Heart left ventricle (tissue), 16 donors: ENCODE results near the gene NCK2. TPM values are rescaled to one million over a fixed set of nuclear protein-coding genes. Genes with fewer than 3 reads are reported as not detected.
A peak's percentile ranks its signal among the peaks of the same experiment; 100 is the strongest.
"Not testable (repeated sequence)": the region's sequence is repeated elsewhere in the genome, so short reads cannot be mapped to it uniquely, and the experiment has no call there.

Experiments used
- ATAC-seq, 4 donors: fragments of 200-7000 bp; cut with Tn5 transposase; one replicate each; pipeline ENCODE4 v1.9.1; 2020 to 2022; ENCODE audit warnings: moderate library complexity in 4 of 4, mild to moderate bottlenecking in 3 of 4, moderate number of reproducible peaks in 1 of 4
- DNase-seq, 5 donors: peaks; one replicate each; pipeline ENCODE4 v3.0.0-alpha.2; 2020
- H3K27ac ChIP-seq, 12 donors: fragments of 200-600 bp; sonication (generic) in 4 of 12; one replicate each; pipeline versions ENCODE4 v1.5.0 to v1.8.0; 2016 to 2022; ENCODE audit warnings: mild to moderate bottlenecking in 2 of 12
- H3K27me3 ChIP-seq, 9 donors: fragments of 200-600 bp; sonication (generic) in 2 of 9; one replicate each; pipeline versions ENCODE4 v1.5.1 to v1.8.0; 2016 to 2022; ENCODE audit warnings: mild to moderate bottlenecking in 3 of 9
- H3K36me3 ChIP-seq, 9 donors: fragments of 200-600 bp; sonication (generic) in 2 of 9; one replicate each; pipeline versions ENCODE4 v1.5.0 to v1.8.0; 2018 to 2022; ENCODE audit warnings: mild to moderate bottlenecking in 2 of 9
- H3K4me1 ChIP-seq, 12 donors: fragments of 200-600 bp; sonication (generic) in 4 of 12; one replicate each; pipeline versions ENCODE4 v1.5.0 to v1.8.0; 2016 to 2022; ENCODE audit warnings: mild to moderate bottlenecking in 3 of 12
- H3K4me3 ChIP-seq, 12 donors: fragments of 200-600 bp; sonication (generic) in 4 of 12; one replicate each; pipeline versions ENCODE4 v1.5.0 to v1.8.0; 2017 to 2022; ENCODE audit warnings: mild to moderate bottlenecking in 9 of 12, moderate library complexity in 4 of 12
- H3K9me3 ChIP-seq, 12 donors: fragments of 200-600 bp; sonication (generic) in 4 of 12; one replicate each; pipeline versions ENCODE4 v1.5.0 to v1.8.0; 2016 to 2022; ENCODE audit warnings: mild to moderate bottlenecking in 1 of 12
- CTCF ChIP-seq, 12 donors: fragments of 200-600 bp; sonication (generic) in 4 of 12; IDR thresholded peaks; one replicate each; pipeline versions ENCODE4 v1.5.0 to v1.8.0; 2018 to 2022; ENCODE audit warnings: antibody characterized with exemption in 12 of 12, mild to moderate bottlenecking in 5 of 12
- POLR2A ChIP-seq, 2 donors: fragments of 450-650 bp; IDR thresholded peaks; one replicate each; pipeline ENCODE4 v1.6.1; 2017; ENCODE audit warnings: antibody characterized with exemption in 2 of 2, mild to moderate bottlenecking in 2 of 2, moderate library complexity in 2 of 2
- WGBS, 4 donors: extraction: QIAGEN DNeasy Blood & Tissue Kit in 2 of 4; methylation state at CpG; one replicate each; pipeline versions ENCODE4 v1.1.5 to v1.1.7; 2013 to 2018; 5-methylcytosine and 5-hydroxymethylcytosine counted together
- intact Hi-C, 10 donors: fragments of 100-400 bp; cut with DNase I; formaldehyde crosslinking; loops; one replicate each; pipeline versions ENCODE4 v1.11.1 to v1.14.2; 2022
- polyA plus RNA-seq, 2 donors: library from polyadenylated mRNA; stranded (reverse); fragments of 200-250 nt; gene quantifications; one replicate each; pipeline ENCODE4 v1.2.3, GENCODE V29; 2013
- total RNA-seq, 9 donors: library from RNA; depleted of rRNA in 2 of 9; stranded (reverse); fragments of >200 nt in 2 of 9; fragmentation: NEBNext Ultra II Directional in 3 of 9; extraction: Animal tissue kit (Norgen Biotek cat#: 25700) in 3 of 9; gene quantifications; one replicate each; pipeline versions ENCODE4 v1.1.0 to v1.2.4, GENCODE V29; 2016 to 2023
- donor health status: ischemic (EF 13 %, LVEDD 7.1; RV severe dilation, severe dysfunction).
- donor health status: healthy with polysubstance abuse.
- donor health status: DM: no; HTN: yes; CAD: no.
- donor health status: DM: no; HTN: no; CAD: no.
- donor health status: ischemic (EF 25% LVEDD 6.9; RV normal size, moderate dysfunction).
- donor health status: ischemic (EF 25% LVEDD 5.7; RV mildly dilated, moderate dysfunction).
- donor health status: healthy.
- donor health status: DM: yes; HTN: yes; CAD: no.
- donor health status: ischemic (EF 35%, LVEDD 5.7; RV mildly dilated, moderate dysfunction).
- donor health status: nonischemic (EF 11% LVEDD 7.7; RV severe dilation, severe dysfunction).
- donor health status: DM: yes; HTN: yes; CAD: no.
- donor health status: PGD.
- donor health status: ischemic (EF 29% LVEDD 5.4; RV normal size, mild dysfunction).
- donor health status: nonischemic (EF 23%, LVEDD 6.1; RV moderate dilation, normal function).

NCK2 gene
- total and polyA plus RNA-seq, 11 donors, result 22.6 to 54.2 (median 33.4) TPM

DNA sequence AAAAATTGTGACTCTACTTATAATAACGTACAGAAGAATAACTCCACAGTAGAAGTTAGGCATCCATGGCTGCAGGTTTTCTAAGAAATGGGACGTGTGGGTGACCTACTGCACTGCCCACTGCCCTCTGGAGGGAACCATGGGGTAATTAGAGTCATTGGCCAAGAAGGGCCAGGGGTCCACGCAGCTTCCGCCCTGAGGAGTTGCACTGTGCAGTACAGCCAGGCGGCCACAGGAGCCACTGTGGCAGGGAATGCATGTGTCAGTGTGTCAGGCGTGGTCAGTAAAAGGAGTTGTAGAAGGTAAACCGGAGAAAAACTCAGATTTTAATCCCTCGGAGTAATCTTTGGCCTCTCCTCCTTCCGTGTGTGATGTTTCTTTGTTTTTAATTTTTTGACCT lies 24.8 kb downstream of the NCK2 start:
- ATAC-seq (no peak), DNase-seq (no peak)
- peaks cover 9 to 47% (median 31%) of the 10 kb centered on the region in 12 donors for H3K4me1 ChIP-seq
- TF ChIP-seq POLR2A (IDR thresholded peaks at IDR 0.05), result no peak
- peak in 1 of 12 donors; percentile 11 for TF ChIP-seq CTCF (IDR thresholded peaks at IDR 0.05)
- peak overlapping the region in 1 of 12 donors; percentile 4 for H3K27ac ChIP-seq
- 80 to 90% (median 87%) methylated on average over 9 of the region's 9 CpGs for WGBS, 4 donors
- intact Hi-C loops, result no loop called here
- H3K4me3 ChIP-seq, result no peak overlapping the region
- no peaks in the 10 kb centered on the region for H3K27me3 ChIP-seq
- H3K36me3 ChIP-seq, result peaks cover 0 to 22% (median 0%) of the 10 kb centered on the region in 9 donors
- peaks cover 0 to 8% (median 0%) of the 10 kb centered on the region in 12 donors for H3K9me3 ChIP-seq

GRCh38 chr2:105770149-105770548 lies 25.4 kb downstream of the NCK2 start:
- H3K9me3 ChIP-seq, result peaks cover 0 to 8% (median 0%) of the 10 kb centered on the region in 12 donors
- peaks cover 9 to 53% (median 35%) of the 10 kb centered on the region in 12 donors for H3K4me1 ChIP-seq
- DNase-seq, result no peak
- WGBS, 4 donors, result 95 to 100% (median 100%) methylated on average over 1 of the region's 1 CpG
- no peak overlapping the region for H3K27ac ChIP-seq
- intact Hi-C loops, result loop anchor here in 1 of 10 donors (2.0 kb wide), 1 partner anchor 21 kb away; no protein-coding TSS in a partner anchor
- no peaks in the 10 kb centered on the region for H3K27me3 ChIP-seq
- TF ChIP-seq CTCF (IDR thresholded peaks at IDR 0.05), result no peak
- ATAC-seq, result no peak
- H3K4me3 ChIP-seq, result no peak overlapping the region
- H3K36me3 ChIP-seq, result peaks cover 0 to 22% (median 0%) of the 10 kb centered on the region in 9 donors

- Histone ChIP-seq H3K27ac (peak overlapping the region; percentile 36 to 73 (median 49)), H3K4me1 (peaks cover 11 to 64% (median 46%) of the 10 kb centered on the region in 12 donors), H3K36me3 (peaks cover 0 to 22% (median 0%) of the 10 kb centered on the region in 9 donors)
- intact Hi-C loops, result loop anchor here in 1 of 10 donors (2.0 kb wide), 1 partner anchor 22 kb away; no protein-coding TSS in a partner anchor
- DNase-seq, H3K27me3 ChIP-seq, H3K4me3 ChIP-seq, H3K9me3 ChIP-seq, ATAC-seq: not testable (repeated sequence)
- whole genome bisulfite sequencing, 4 donors, result 77 to 88% (median 85%) methylated on average over 7 of the region's 7 CpGs
These were observed 26.6 kb downstream of the NCK2 start for GRCh38 chr2:105771291-105771690.

DNA sequence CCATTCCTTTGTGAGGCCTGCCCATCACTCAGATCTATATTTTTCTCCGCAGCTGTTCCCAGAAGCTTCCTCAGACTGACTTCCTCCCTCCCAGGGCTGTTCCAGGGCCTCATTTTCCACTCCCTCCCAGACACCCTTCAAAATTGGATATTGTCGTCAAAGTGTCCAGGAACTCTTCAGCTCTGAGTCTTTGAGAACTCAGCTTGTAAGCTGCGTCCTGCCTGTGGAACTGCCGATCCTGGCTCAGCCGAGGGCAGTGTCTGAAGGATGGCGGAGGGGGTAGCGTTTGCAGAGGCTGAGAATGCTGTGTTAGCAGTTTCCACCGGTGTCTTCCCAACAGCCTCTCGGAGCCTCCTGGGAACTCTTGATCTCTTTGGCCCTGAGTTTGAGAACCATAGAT lies 27.1 kb downstream of the NCK2 start:
- intact Hi-C loops, result loop anchor here in 1 of 10 donors (2.0 kb wide), 1 partner anchor 23 kb away; no protein-coding TSS in a partner anchor
- TF ChIP-seq CTCF (IDR thresholded peaks at IDR 0.05) (no peak), POLR2A (IDR thresholded peaks at IDR 0.05) (no peak)
- peak overlapping the region; percentile 36 to 73 (median 50) for H3K27ac ChIP-seq
- H3K9me3 ChIP-seq, result peaks cover 0 to 8% (median 0%) of the 10 kb centered on the region in 12 donors
- peaks cover 0 to 20% (median 0%) of the 10 kb centered on the region in 9 donors for H3K36me3 ChIP-seq
- ATAC-seq (peak; percentile 45 to 79 (median 53)), DNase-seq (peak in 3 of 5 donors; percentile 45 to 51 (median 50))
- WGBS, 4 donors, result 38 to 51% (median 41%) methylated on average over 9 of the region's 9 CpGs
- H3K4me1 ChIP-seq, result peaks cover 17 to 70% (median 51%) of the 10 kb centered on the region in 12 donors
- H3K4me3 ChIP-seq, result peak overlapping the region in 1 of 12 donors; percentile 20
- H3K27me3 ChIP-seq, result no peaks in the 10 kb centered on the region
